ENCODE results near the gene BLNK.
"Not testable (repeated sequence)": the region's sequence is repeated elsewhere in the genome, so short reads cannot be mapped to it uniquely, and the experiment has no call there.

Gene BLNK

GRCh38 chr10:96205580-96205979, 65.8 kb downstream of the BLNK start:
- TF ChIP-seq, protein P1, sequence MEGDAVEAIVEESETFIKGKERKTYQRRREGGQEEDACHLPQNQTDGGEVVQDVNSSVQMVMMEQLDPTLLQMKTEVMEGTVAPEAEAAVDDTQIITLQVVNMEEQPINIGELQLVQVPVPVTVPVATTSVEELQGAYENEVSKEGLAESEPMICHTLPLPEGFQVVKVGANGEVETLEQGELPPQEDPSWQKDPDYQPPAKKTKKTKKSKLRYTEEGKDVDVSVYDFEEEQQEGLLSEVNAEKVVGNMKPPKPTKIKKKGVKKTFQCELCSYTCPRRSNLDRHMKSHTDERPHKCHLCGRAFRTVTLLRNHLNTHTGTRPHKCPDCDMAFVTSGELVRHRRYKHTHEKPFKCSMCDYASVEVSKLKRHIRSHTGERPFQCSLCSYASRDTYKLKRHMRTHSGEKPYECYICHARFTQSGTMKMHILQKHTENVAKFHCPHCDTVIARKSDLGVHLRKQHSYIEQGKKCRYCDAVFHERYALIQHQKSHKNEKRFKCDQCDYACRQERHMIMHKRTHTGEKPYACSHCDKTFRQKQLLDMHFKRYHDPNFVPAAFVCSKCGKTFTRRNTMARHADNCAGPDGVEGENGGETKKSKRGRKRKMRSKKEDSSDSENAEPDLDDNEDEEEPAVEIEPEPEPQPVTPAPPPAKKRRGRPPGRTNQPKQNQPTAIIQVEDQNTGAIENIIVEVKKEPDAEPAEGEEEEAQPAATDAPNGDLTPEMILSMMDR (IDR thresholded peaks at IDR 0.05; ENCODE audit: low read depth, low read length, missing control alignments) = no peak
- no peak for DNase-seq (ENCODE audit: low read depth)
- no peak overlapping the region for H3K4me3 ChIP-seq (ENCODE audit: low read depth, low read length)

- no peak for DNase-seq (ENCODE audit: low read depth)
- no peak overlapping the region for H3K4me3 ChIP-seq (ENCODE audit: low read depth, low read length)
- TF ChIP-seq, protein P1 (IDR thresholded peaks at IDR 0.05; ENCODE audit: low read depth, low read length, missing control alignments) = no peak
These were observed 69.8 kb downstream of the BLNK start for GRCh38 chr10:96201525-96201924.

GRCh38 chr10:96189505-96189904, 81.9 kb downstream of the BLNK start:
- H3K4me3 ChIP-seq (ENCODE audit: low read depth, low read length); DNase-seq (ENCODE audit: low read depth): not testable (repeated sequence)

DNA sequence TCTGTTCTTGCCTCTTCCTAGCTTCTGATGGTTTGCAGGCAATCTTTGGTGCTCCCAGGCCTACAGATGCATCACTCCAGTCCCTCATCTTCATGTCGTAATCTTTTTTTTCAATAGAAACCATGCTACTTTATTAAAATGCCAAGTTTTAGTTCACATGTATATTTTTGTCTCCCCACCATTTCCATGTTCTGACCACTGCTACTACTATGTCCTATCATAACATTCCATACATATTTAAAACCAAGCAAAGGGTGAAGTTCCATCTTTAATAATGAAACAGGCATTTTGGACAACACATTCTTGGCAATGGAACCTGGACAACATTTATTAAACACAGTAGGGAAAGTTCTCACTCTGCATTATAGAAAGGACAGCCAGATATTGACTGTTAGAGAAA, 82.5 kb downstream of the BLNK start:
- no peak overlapping the region for H3K4me3 ChIP-seq (ENCODE audit: low read depth, low read length)
- no peak for DNase-seq (ENCODE audit: low read depth)
- TF ChIP-seq, protein P1 (IDR thresholded peaks at IDR 0.05; ENCODE audit: low read depth, low read length, missing control alignments) = no peak

DNA sequence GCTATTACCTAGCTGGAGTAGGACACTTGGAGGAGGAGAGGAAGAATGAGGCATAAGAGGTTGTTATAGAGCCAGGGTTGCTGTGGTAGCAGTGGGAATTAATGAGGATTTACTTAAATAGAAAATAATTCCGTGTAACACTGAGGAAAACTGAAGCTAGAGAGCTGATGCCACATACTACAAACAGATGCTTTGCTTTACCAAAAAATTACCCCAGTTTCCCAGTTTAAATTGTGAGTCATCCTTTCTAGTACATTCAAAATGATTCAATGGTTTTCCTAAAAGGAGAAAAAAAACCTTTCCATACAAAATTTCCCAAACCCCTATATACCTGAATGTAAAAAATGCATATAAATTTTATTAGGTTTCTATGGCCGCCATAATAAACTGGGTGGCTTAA, 82.9 kb downstream of the BLNK start:
- no peak overlapping the region for H3K4me3 ChIP-seq (ENCODE audit: low read depth, low read length)
- DNase-seq (ENCODE audit: low read depth) = no peak
- TF ChIP-seq, protein P1 (IDR thresholded peaks at IDR 0.05; ENCODE audit: low read depth, low read length, missing control alignments) = no peak

DNA sequence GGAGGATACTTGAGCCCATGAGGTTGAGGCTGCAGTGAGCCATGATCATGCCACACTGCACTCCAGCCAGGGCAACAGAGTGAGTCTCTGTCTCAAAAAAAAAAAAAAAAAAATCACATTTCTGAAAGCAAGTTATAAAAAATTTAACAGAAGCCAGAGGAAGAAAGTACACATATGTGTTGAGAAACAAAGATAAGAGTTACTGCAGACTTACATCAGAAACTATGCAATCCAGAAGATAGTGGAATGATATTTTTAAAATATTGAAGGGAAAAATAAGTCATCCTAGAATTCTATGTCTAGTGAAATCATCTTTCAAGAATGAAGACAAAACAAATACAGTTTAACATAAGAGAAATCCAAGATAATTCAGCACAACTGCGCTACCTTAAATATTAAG, 94.4 kb downstream of the BLNK start:
- no peak overlapping the region for H3K4me3 ChIP-seq (ENCODE audit: low read depth, low read length)
- TF ChIP-seq, protein P1 (IDR thresholded peaks at IDR 0.05; ENCODE audit: low read depth, low read length, missing control alignments) = no peak
- no peak for DNase-seq (ENCODE audit: low read depth)

- TF ChIP-seq, protein P1 (IDR thresholded peaks at IDR 0.05; ENCODE audit: low read depth, low read length, missing control alignments) = no peak
- no peak overlapping the region for H3K4me3 ChIP-seq (ENCODE audit: low read depth, low read length)
- DNase-seq (ENCODE audit: low read depth) = no peak
These were observed 98.7 kb downstream of the BLNK start for GRCh38 chr10:96172666-96173065.

- no peak for DNase-seq (ENCODE audit: low read depth)
These were observed 101.1 kb downstream of the BLNK start for GRCh38 chr10:96170230-96170629.

More at GRCh38 chr10:96170230-96170629, 101.1 kb downstream of the BLNK start:
- no peak overlapping the region for H3K4me3 ChIP-seq (ENCODE audit: low read depth, low read length)
- TF ChIP-seq, protein P1 (IDR thresholded peaks at IDR 0.05; ENCODE audit: low read depth, low read length, missing control alignments) = no peak

All from GM12864 (cell line).